HCT116 (cell line): ENCODE data around the gene IFNLR1. TPM values are rescaled to one million over a fixed set of nuclear protein-coding genes. Genes with fewer than 3 reads are reported as not detected.

Experiments used
- ATAC-seq: fragments of 200-7000 bp; cut with Tn5 transposase; 2 replicates; pipeline ENCODE4 v1.9.1; 2020; ENCODE audit warnings: mild to moderate bottlenecking, moderate library complexity
- BruUV-seq: library from RNA; stranded (reverse); fragments of 400-500 nt; replicated peaks from 2 replicates; lab custom pipeline; 2021; lab: Mats Ljungman, UMichigan
- CTCF ChIA-PET: fragments of 300-600 bp; sonication (Branson Sonifier 250); formaldehyde crosslinking; loops from one replicate; lab custom pipeline; 2021; ENCODE audit warnings: antibody characterized with exemption; lab: Charles Lee
- POLR2A ChIA-PET: fragments of 300-600, 350-600 bp; sonication (Branson Sonifier 250); formaldehyde crosslinking; loops from one replicate; lab custom pipeline; 2021; ENCODE audit warnings: antibody characterized with exemption; lab: Charles Lee
- RAD21 ChIA-PET, 2 experiments: fragments of 300-600 bp; sonication (Branson Sonifier 250); formaldehyde crosslinking; loops; one replicate each; lab custom pipeline; 2023; ENCODE audit warnings: low total read pairs in 2 of 2; ENCODE audit not compliant: uncharacterized antibody in 2 of 2, unreplicated experiment in 2 of 2, low non-redundant PET in 1 of 2; lab: Charles Lee
- DNase-seq: peaks from one replicate; pipeline ENCODE4 v3.0.0-alpha.2; 2010; ENCODE audit warnings: low read depth, low spot score
- H2AFZ ChIP-seq: fragments of 200-600 bp; shearing (Covaris generic), sonication (generic); 2 replicates; pipeline ENCODE4 v1.6.1; 2017; ENCODE audit warnings: low read depth, mixed run types, mixed read lengths, antibody characterized with exemption, low read length; ENCODE audit not compliant: poor library complexity, severe bottlenecking
- H3K27ac ChIP-seq: 2 replicates; pipeline ENCODE4 v1.5.1; 2012; ENCODE audit warnings: low read depth, low read length
- H3K27me3 ChIP-seq: fragments of 200-600 bp; sonication (generic); 2 replicates; pipeline ENCODE4 v1.6.1; 2016; ENCODE audit warnings: mixed run types, low read length, mixed read lengths; ENCODE audit not compliant: insufficient read depth
- H3K36me3 ChIP-seq, 2 experiments: fragments of 200-500 bp in 1 of 2; fragments of 200-600 bp in 1 of 2; sonication (Bioruptor generic) in 1 of 2; sonication (generic) in 1 of 2; 2 replicates each; pipeline versions ENCODE4 v1.5.1 to v1.6.1; 2014 to 2016; ENCODE audit warnings: low read length in 2 of 2, inconsistent platforms in 1 of 2, mixed read lengths in 1 of 2, mixed run types in 1 of 2; ENCODE audit not compliant: insufficient read depth in 2 of 2, control insufficient read depth in 1 of 2
- H3K4me1 ChIP-seq, 2 experiments: fragments of 200-600 bp in 1 of 2; sonication (generic) in 1 of 2; 2 replicates each; pipeline versions ENCODE4 v1.5.1 to v1.6.1; 2012 to 2017; ENCODE audit warnings: low read length in 2 of 2, inconsistent platforms in 1 of 2, mild to moderate bottlenecking in 1 of 2, mixed read lengths in 1 of 2, mixed run types in 1 of 2, moderate library complexity in 1 of 2; ENCODE audit not compliant: insufficient read depth in 2 of 2, control insufficient read depth in 1 of 2
- H3K4me2 ChIP-seq: fragments of 200-600 bp; sonication (generic); 2 replicates; pipeline ENCODE4 v1.6.1; 2017; ENCODE audit warnings: mixed run types, low read length, mixed read lengths
- H3K4me3 ChIP-seq, 2 experiments: fragments of 200-600 bp in 1 of 2; sonication (generic) in 1 of 2; replicated peaks in 1 of 2; 2 replicates each; pipeline ENCODE4 v1.5.1; 2011 to 2016; ENCODE audit warnings: low read length in 2 of 2, control low read depth in 1 of 2, low read depth in 1 of 2, mild to moderate bottlenecking in 1 of 2, mixed read lengths in 1 of 2, mixed run types in 1 of 2
- H3K79me2 ChIP-seq: fragments of 200-600 bp; sonication (generic); 2 replicates; pipeline ENCODE4 v1.6.1; 2017; ENCODE audit warnings: mild to moderate bottlenecking, mixed run types, low read length, moderate library complexity, mixed read lengths; ENCODE audit not compliant: insufficient read depth
- H3K9ac ChIP-seq: fragments of 200-600 bp; sonication (generic); 2 replicates; pipeline ENCODE4 v1.6.1; 2016; ENCODE audit warnings: low read length, mixed read lengths
- H3K9me2 ChIP-seq: fragments of 200-600 bp; sonication (generic), shearing (Covaris generic); 2 replicates; pipeline ENCODE4 v1.6.1; 2017; ENCODE audit warnings: mixed run types, mild to moderate bottlenecking, moderate library complexity; ENCODE audit not compliant: insufficient read depth
- H3K9me3 ChIP-seq, 2 experiments: fragments of 200-500 bp in 1 of 2; fragments of 200-600 bp in 1 of 2; sonication (Bioruptor generic) in 1 of 2; sonication (generic) in 1 of 2; 2 replicates each; pipeline ENCODE4 v1.6.1; 2014 to 2017; ENCODE audit warnings: low read length in 2 of 2, mixed read lengths in 2 of 2, inconsistent platforms in 1 of 2, low read depth in 1 of 2, mild to moderate bottlenecking in 1 of 2, mixed run types in 1 of 2, moderate library complexity in 1 of 2; ENCODE audit not compliant: control insufficient read depth in 1 of 2, insufficient read depth in 1 of 2
- H4K20me1 ChIP-seq: fragments of 200-600 bp; sonication (generic), shearing (Covaris generic); 2 replicates; pipeline ENCODE4 v1.6.1; 2017; ENCODE audit warnings: mixed run types, mild to moderate bottlenecking, moderate library complexity; ENCODE audit not compliant: insufficient read depth
- CEBPB ChIP-seq: IDR thresholded peaks from 2 replicates; pipeline ENCODE4 v1.6.1; 2012; ENCODE audit warnings: low read depth
- CTCF ChIP-seq, 3 experiments: fragments of 200-600 bp in 1 of 3; sonication (generic) in 1 of 3; IDR thresholded peaks in 2 of 3; conservative IDR thresholded peaks in 1 of 3; 2 replicates each; pipeline ENCODE4 v1.5.1; 2012 to 2017; ENCODE audit warnings: low read depth in 2 of 3, low read length in 2 of 3, antibody characterized with exemption in 1 of 3, borderline replicate concordance in 1 of 3, control low read depth in 1 of 3, mild to moderate bottlenecking in 1 of 3, mixed read lengths in 1 of 3, mixed run types in 1 of 3, moderate library complexity in 1 of 3; ENCODE audit not compliant: insufficient read depth in 1 of 3
- EGR1 ChIP-seq: IDR thresholded peaks from 2 replicates; pipeline ENCODE4 v1.6.1; 2012; ENCODE audit warnings: low read depth
- POLR2A ChIP-seq: IDR thresholded peaks from 2 replicates; pipeline ENCODE4 v1.7.0; 2011; ENCODE audit warnings: borderline replicate concordance; ENCODE audit not compliant: insufficient read depth, insufficient read length; ENCODE audit errors: extremely low read depth
- REST ChIP-seq: IDR thresholded peaks from 2 replicates; pipeline ENCODE4 v1.6.1; 2012; ENCODE audit warnings: low read depth
- SP1 ChIP-seq: IDR thresholded peaks from 2 replicates; pipeline ENCODE4 v1.6.1; 2012; ENCODE audit warnings: low read depth
- TCF7L2 ChIP-seq: IDR thresholded peaks from 2 replicates; pipeline ENCODE4 v1.7.0; 2011; ENCODE audit warnings: borderline replicate concordance, inconsistent platforms; ENCODE audit not compliant: insufficient read depth, insufficient read length; ENCODE audit errors: extremely low read depth
- intact Hi-C: fragments of 100-400 bp; cut with micrococcal nuclease; formaldehyde crosslinking; loops from 2 replicates; pipeline ENCODE4 v1.10.0; 2022
- total RNA-seq: library from RNA; stranded (reverse); gene quantifications from one replicate; pipeline ENCODE4 v1.2.1, GENCODE V29; 2021; ENCODE audit not compliant: unreplicated experiment

IFNLR1 gene
- total RNA-seq, 1 experiment from 2014 or later, result 7.6 TPM

- Histone ChIP-seq H3K9me3 (peaks cover 0 to 9% of the 10 kb centered on the region in 2 experiments; a peak in 1 of 4 replicates), H4K20me1 (no peaks in the 10 kb centered on the region), H3K9ac (no peak overlapping the region), H3K9me2 (no peaks in the 10 kb centered on the region), H3K36me3 (peaks cover 0 to 9% of the 10 kb centered on the region in 2 experiments; a peak in 2 of 4 replicates), H3K4me2 (no peak overlapping the region)
- BruUV-seq, result no TSS peak
- intact Hi-C loops, result no loop called here
- no peak for ATAC-seq
- RAD21 ChIA-PET, result no interaction called here
- TF ChIP-seq POLR2A (no peak), TCF7L2 (no peak), CTCF (IDR thresholded peaks at IDR 0.05 in 2 of 3, conservative IDR thresholded peaks at IDR 0.05 in 1 of 3; ENCODE audit: borderline replicate concordance in 1 of 3, insufficient read depth in 1 of 3, low read depth in 2 of 3, low read length in 2 of 3) (no peak), CEBPB (no peak), REST (no peak), SP1 (no peak), EGR1 (no peak)
- TF ChIP-seq, all 23 proteins: peak for 0
- no peak overlapping the region for H3K4me3 ChIP-seq
- H3K27ac ChIP-seq, result no peak overlapping the region
- H3K27me3 ChIP-seq, result no peaks in the 10 kb centered on the region
- H3K4me1 ChIP-seq, result no peaks in the 10 kb centered on the region
- POLR2A ChIA-PET, result no interaction called here
- CTCF ChIA-PET, result no interaction called here
- no peaks in the 10 kb centered on the region for H3K79me2 ChIP-seq
- H2AFZ ChIP-seq, result no peak overlapping the region
- no peak for DNase-seq
Measured at GRCh38 chr1:24130385-24130784, 56.7 kb downstream of the IFNLR1 start.
